Osteoblast (primary cell): ENCODE measurements around the gene MAGI1. TPM values are rescaled to one million over a fixed set of nuclear protein-coding genes. Genes with fewer than 3 reads are reported as not detected.

Experiments
- DNase-seq: peaks from one replicate; pipeline ENCODE4 v3.0.0; 2011; ENCODE audit warnings: low spot score, mixed read lengths; ENCODE audit not compliant: insufficient read length; ENCODE audit errors: missing footprints
- H2AFZ ChIP-seq: 2 replicates; pipeline ENCODE4 v1.6.0; 2011; ENCODE audit warnings: mild to moderate bottlenecking, low read length
- H3K27ac ChIP-seq: 2 replicates; pipeline ENCODE4 v1.5.1; 2011; ENCODE audit warnings: mild to moderate bottlenecking, low read depth, low read length, moderate library complexity
- H3K27me3 ChIP-seq: 2 replicates; pipeline ENCODE4 v1.6.0; 2012; ENCODE audit warnings: mild to moderate bottlenecking, control low read depth, inconsistent platforms, low read length, moderate library complexity; ENCODE audit not compliant: insufficient read depth
- H3K36me3 ChIP-seq: 2 replicates; pipeline ENCODE4 v1.5.1; 2011; ENCODE audit warnings: mild to moderate bottlenecking, low read length, control low read depth, moderate library complexity; ENCODE audit not compliant: insufficient read depth
- H3K4me1 ChIP-seq: 2 replicates; pipeline ENCODE4 v1.5.1; 2011; ENCODE audit warnings: mild to moderate bottlenecking, low read length, control low read depth, moderate library complexity; ENCODE audit not compliant: insufficient read depth
- H3K4me2 ChIP-seq: 2 replicates; pipeline ENCODE4 v1.6.0; 2011; ENCODE audit warnings: mild to moderate bottlenecking, low read length; ENCODE audit not compliant: insufficient read depth
- H3K4me3 ChIP-seq: fragments of 200-600 bp; sonication (generic); 3 replicates; pipeline ENCODE4 v1.5.1; 2012; ENCODE audit warnings: mild to moderate bottlenecking, low read length, inconsistent platforms; ENCODE audit not compliant: insufficient read depth
- H3K79me2 ChIP-seq: 2 replicates; pipeline ENCODE4 v1.6.0; 2012; ENCODE audit warnings: mild to moderate bottlenecking, low read length, control low read depth, inconsistent platforms; ENCODE audit not compliant: insufficient read depth
- H3K9me3 ChIP-seq: 2 replicates; pipeline ENCODE4 v1.5.1; 2011; ENCODE audit warnings: low read depth, low read length, control low read depth
- H4K20me1 ChIP-seq: 2 replicates; pipeline ENCODE4 v1.6.0; 2012; ENCODE audit warnings: mild to moderate bottlenecking, low read length, control low read depth; ENCODE audit not compliant: insufficient read depth
- CTCF ChIP-seq: IDR thresholded peaks from 2 replicates; pipeline ENCODE4 v1.5.1; 2011; ENCODE audit warnings: mild to moderate bottlenecking, low read depth, low read length, moderate library complexity; ENCODE audit errors: extremely low read depth
- total RNA-seq: library from RNA; depleted of rRNA; stranded (reverse); fragments of >200 nt; gene quantifications from 2 replicates; pipeline ENCODE4 v1.2.3, GENCODE V29; 2012

The MAGI1 gene
- total RNA-seq, 1 donor = 66.6 TPM

GRCh38 chr3:65484964-65485363 lies 553.8 kb downstream of the MAGI1 start:
- Histone ChIP-seq H3K27me3 (no peaks in the 10 kb centered on the region), H2AFZ (no peak overlapping the region), H3K4me1 (no peaks in the 10 kb centered on the region), H3K4me3 (no peak overlapping the region), H3K27ac (no peak overlapping the region), H3K4me2 (no peak overlapping the region), H3K36me3 (no peaks in the 10 kb centered on the region), H3K9me3 (no peaks in the 10 kb centered on the region), H4K20me1 (peaks cover 63% of the 10 kb centered on the region), H3K79me2 (peaks cover 49% of the 10 kb centered on the region)
- TF ChIP-seq CTCF = no peak
- no peak for DNase-seq

- Histone ChIP-seq H3K4me1 (no peaks in the 10 kb centered on the region), H2AFZ (no peak overlapping the region), H3K27ac (no peak overlapping the region), H3K36me3 (no peaks in the 10 kb centered on the region), H3K4me3 (no peak overlapping the region), H3K79me2 (peaks cover 50% of the 10 kb centered on the region), H3K4me2 (no peak overlapping the region), H3K27me3 (no peaks in the 10 kb centered on the region), H3K9me3 (no peaks in the 10 kb centered on the region), H4K20me1 (peaks cover 64% of the 10 kb centered on the region)
- no peak for DNase-seq
- no peak for TF ChIP-seq CTCF
These were observed 555.2 kb downstream of the MAGI1 start for GRCh38 chr3:65483480-65483879.

GRCh38 chr3:65483011-65483410 lies 555.7 kb downstream of the MAGI1 start:
- Histone ChIP-seq H3K4me2 (no peak overlapping the region), H3K79me2 (peaks cover 51% of the 10 kb centered on the region), H3K27ac (no peak overlapping the region), H3K36me3 (no peaks in the 10 kb centered on the region), H3K4me1 (no peaks in the 10 kb centered on the region), H4K20me1 (peaks cover 64% of the 10 kb centered on the region), H3K9me3 (no peaks in the 10 kb centered on the region), H3K27me3 (no peaks in the 10 kb centered on the region), H3K4me3 (no peak overlapping the region), H2AFZ (no peak overlapping the region)
- DNase-seq = no peak
- no peak for TF ChIP-seq CTCF

- Histone ChIP-seq H3K4me1 (no peaks in the 10 kb centered on the region), H3K4me3 (no peak overlapping the region), H3K27me3 (no peaks in the 10 kb centered on the region), H3K4me2 (no peak overlapping the region), H3K79me2 (peaks cover 38% of the 10 kb centered on the region), H3K9me3 (no peaks in the 10 kb centered on the region), H2AFZ (no peak overlapping the region), H4K20me1 (peaks cover 51% of the 10 kb centered on the region), H3K36me3 (no peaks in the 10 kb centered on the region), H3K27ac (no peak overlapping the region)
- DNase-seq = no peak
- TF ChIP-seq CTCF = no peak
These were observed 557.6 kb downstream of the MAGI1 start for GRCh38 chr3:65481085-65481484.
